SU-DHL-6 (cell line): ENCODE data around the gene DRC7.
A peak's percentile ranks its signal among the peaks of the same experiment; 100 is the strongest.

Experiments
- H2AFZ ChIP-seq: fragments of 200-600 bp; sonication (generic); 2 replicates; pipeline ENCODE4 v1.6.1; 2014; ENCODE audit warnings: low read depth, mild to moderate bottlenecking, moderate library complexity, mixed read lengths, antibody characterized with exemption, low read length; ENCODE audit not compliant: severe bottlenecking
- H3F3A ChIP-seq: fragments of 200-600 bp; shearing (Covaris generic); 2 replicates; pipeline ENCODE4 v1.6.0; 2016; ENCODE audit warnings: antibody characterized with exemption, mild to moderate bottlenecking; ENCODE audit not compliant: insufficient read depth
- H3K27ac ChIP-seq: fragments of 200-600 bp; sonication (generic); 2 replicates; pipeline ENCODE4 v1.5.1; 2016; ENCODE audit warnings: low read depth, mild to moderate bottlenecking, low read length, moderate library complexity, mixed read lengths
- H3K27me3 ChIP-seq: fragments of 200-600 bp; sonication (generic), shearing (Covaris generic); 2 replicates; pipeline ENCODE4 v1.6.0; 2014; ENCODE audit warnings: mild to moderate bottlenecking, low read length
- H3K36me3 ChIP-seq: fragments of 200-600 bp; sonication (generic); 2 replicates; pipeline ENCODE4 v1.6.1; 2014; ENCODE audit warnings: mild to moderate bottlenecking, low read length, mixed read lengths
- H3K4me2 ChIP-seq: fragments of 300-600, 200-600 bp; shearing (Covaris generic), sonication (generic); 2 replicates; pipeline ENCODE4 v1.6.0; 2014; ENCODE audit warnings: low read length, low read depth, mild to moderate bottlenecking; ENCODE audit not compliant: poor library complexity, severe bottlenecking
- H3K4me3 ChIP-seq: fragments of 200-600 bp; sonication (generic); 2 replicates; pipeline ENCODE4 v1.5.1; 2014; ENCODE audit warnings: antibody characterized with exemption, low read length, mild to moderate bottlenecking, mixed read lengths; ENCODE audit not compliant: insufficient read depth, poor library complexity, severe bottlenecking
- H3K79me2 ChIP-seq: fragments of 200-600 bp; sonication (generic); 2 replicates; pipeline ENCODE4 v1.6.1; 2014; ENCODE audit warnings: mild to moderate bottlenecking, low read length, moderate library complexity; ENCODE audit not compliant: insufficient read depth
- H3K9ac ChIP-seq: fragments of 200-600 bp; sonication (generic); 2 replicates; pipeline ENCODE4 v1.7.0; 2014; ENCODE audit warnings: mild to moderate bottlenecking, low read length
- H3K9me2 ChIP-seq: fragments of 200-600 bp; sonication (generic); replicated peaks from 2 replicates; pipeline ENCODE4 v1.6.1; 2014; ENCODE audit warnings: low read length; ENCODE audit not compliant: insufficient read depth
- H3K9me3 ChIP-seq: fragments of 200-600 bp; sonication (generic); 2 replicates; pipeline ENCODE4 v1.6.1; 2014; ENCODE audit warnings: low read length, mixed read lengths; ENCODE audit not compliant: insufficient read depth
- H4K20me1 ChIP-seq: fragments of 200-600 bp; sonication (generic); 2 replicates; pipeline ENCODE4 v1.6.1; 2014; ENCODE audit warnings: low read depth, mild to moderate bottlenecking, antibody characterized with exemption, low read length, moderate library complexity, mixed read lengths
- CTCF ChIP-seq: fragments of 200-600 bp; sonication (generic); IDR thresholded peaks from one replicate; pipeline ENCODE4 v1.5.1; 2017; ENCODE audit warnings: antibody characterized with exemption, mild to moderate bottlenecking, low read length, moderate library complexity; ENCODE audit not compliant: insufficient read depth, poor library complexity, severe bottlenecking
- EZH2phosphoT487 ChIP-seq: fragments of 200-600 bp; sonication (generic), shearing (Covaris generic); conservative IDR thresholded peaks from 2 replicates; pipeline ENCODE4 v1.6.1; 2018; ENCODE audit warnings: mild to moderate bottlenecking, antibody characterized with exemption, low read length, moderate library complexity, mixed read lengths

Gene DRC7

DNA sequence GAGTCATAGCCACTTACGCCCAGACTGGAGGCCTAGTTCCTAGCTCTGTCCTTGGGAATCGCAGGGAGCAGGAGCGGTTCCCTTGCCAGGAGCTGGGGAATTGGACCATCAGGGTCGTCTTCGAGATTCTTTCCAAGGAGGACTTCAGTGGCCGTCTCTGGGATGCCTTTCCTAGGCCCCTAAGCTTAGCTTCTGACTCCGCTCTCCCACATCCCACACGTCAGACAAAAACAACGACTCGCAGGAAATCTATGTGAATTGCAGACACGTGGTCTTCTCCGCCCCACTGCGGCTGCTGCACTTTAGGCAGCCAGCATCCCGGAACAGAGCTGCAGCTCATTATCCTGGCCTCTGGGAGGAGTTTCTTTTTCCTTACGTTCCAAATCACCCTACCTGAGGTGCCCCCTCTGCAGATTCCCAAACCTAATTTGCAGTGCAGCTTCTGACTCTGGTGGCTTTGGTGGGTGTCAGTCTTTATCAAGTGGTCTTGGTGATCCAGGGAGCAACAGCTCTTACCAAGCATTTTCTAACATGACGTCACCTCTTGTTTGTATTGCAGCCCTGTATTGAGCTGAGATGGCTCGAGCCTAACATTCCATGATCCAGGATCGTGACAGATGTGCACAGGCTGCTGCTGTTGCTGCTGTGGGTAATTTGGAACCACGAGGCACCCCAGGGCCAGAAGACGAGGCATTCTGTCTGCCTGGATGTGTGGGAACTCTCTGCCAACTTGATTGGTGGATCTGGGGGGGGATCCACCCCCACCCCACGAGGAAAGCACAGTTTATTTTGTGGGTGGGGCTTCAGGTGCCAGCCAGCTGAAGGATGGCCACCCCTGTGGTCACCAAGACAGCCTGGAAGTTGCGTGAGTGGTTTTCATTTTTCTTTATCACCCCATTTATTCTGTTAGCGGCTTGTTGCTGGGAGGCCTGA lies 42.1 kb downstream of the DRC7 start:
- peak overlapping the region; percentile 86 for H3K4me2 ChIP-seq
- H3K9ac ChIP-seq = peak overlapping the region; percentile 75
- H3K27me3 ChIP-seq = no peaks in the 10 kb centered on the region
- TF ChIP-seq CTCF = no peak
- no peak for TF ChIP-seq EZH2phosphoT487
- H4K20me1 ChIP-seq = no peaks in the 10 kb centered on the region
- no peaks in the 10 kb centered on the region for H3K36me3 ChIP-seq
- H3F3A ChIP-seq = no peaks in the 10 kb centered on the region
- no peaks in the 10 kb centered on the region for H3K79me2 ChIP-seq
- H3K9me2 ChIP-seq = no peaks in the 10 kb centered on the region
- H3K4me3 ChIP-seq = peak overlapping the region; percentile 93
- no peak overlapping the region for H2AFZ ChIP-seq
- peaks cover 8% of the 10 kb centered on the region; the same call in 1 of the 2 replicates for H3K9me3 ChIP-seq
- H3K27ac ChIP-seq = no peak overlapping the region

GRCh38 chr16:57738844-57739243 lies 44.2 kb downstream of the DRC7 start:
- H2AFZ ChIP-seq = no peak overlapping the region
- no peaks in the 10 kb centered on the region for H3F3A ChIP-seq
- H3K27me3 ChIP-seq = no peaks in the 10 kb centered on the region
- no peaks in the 10 kb centered on the region for H3K9me3 ChIP-seq
- H3K4me3 ChIP-seq = no peak overlapping the region
- H3K79me2 ChIP-seq = no peaks in the 10 kb centered on the region
- no peaks in the 10 kb centered on the region for H3K9me2 ChIP-seq
- no peak overlapping the region for H3K27ac ChIP-seq
- H3K9ac ChIP-seq = no peak overlapping the region
- no peaks in the 10 kb centered on the region for H4K20me1 ChIP-seq
- no peak for TF ChIP-seq EZH2phosphoT487
- no peak for TF ChIP-seq CTCF
- H3K4me2 ChIP-seq = no peak overlapping the region
- H3K36me3 ChIP-seq = no peaks in the 10 kb centered on the region

DNA sequence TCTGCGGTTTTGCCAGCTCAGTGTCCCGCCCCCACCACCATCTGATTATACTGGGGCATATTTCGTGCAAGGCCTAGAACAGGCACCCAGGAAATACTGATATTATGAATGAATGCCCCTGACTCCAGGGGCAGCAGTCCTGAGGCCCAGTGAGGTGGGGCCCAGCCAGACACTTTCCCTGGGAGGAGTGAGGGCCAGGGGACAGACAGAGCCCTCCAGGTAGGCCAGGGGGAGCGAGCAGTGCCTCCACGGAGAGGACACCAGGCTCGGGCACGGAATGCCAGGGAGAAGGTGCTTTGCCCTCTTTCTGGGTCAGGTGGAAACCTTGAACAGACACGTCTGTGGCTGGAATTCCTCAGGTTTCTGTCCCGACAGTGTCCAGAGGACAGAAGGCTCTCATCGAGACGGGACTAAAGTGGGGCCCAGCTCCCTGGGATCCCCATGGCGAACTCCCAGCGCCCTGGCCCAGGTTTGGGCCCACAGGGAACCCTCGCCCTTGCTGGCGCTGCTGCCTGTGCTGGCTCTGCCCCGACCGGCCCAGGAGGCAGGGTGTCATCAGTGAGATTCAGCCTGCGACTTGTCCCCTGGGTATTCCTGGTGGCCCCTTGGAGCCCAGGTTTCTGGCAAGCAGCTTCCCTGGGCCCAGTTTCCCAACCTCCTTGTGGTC lies 45.3 kb downstream of the DRC7 start:
- no peak overlapping the region for H2AFZ ChIP-seq
- no peaks in the 10 kb centered on the region for H3K79me2 ChIP-seq
- no peaks in the 10 kb centered on the region for H3K36me3 ChIP-seq
- no peak overlapping the region for H3K9ac ChIP-seq
- H4K20me1 ChIP-seq = no peaks in the 10 kb centered on the region
- no peaks in the 10 kb centered on the region for H3K9me3 ChIP-seq
- H3K9me2 ChIP-seq = no peaks in the 10 kb centered on the region
- no peak overlapping the region for H3K4me2 ChIP-seq
- H3F3A ChIP-seq = no peaks in the 10 kb centered on the region
- H3K27me3 ChIP-seq = no peaks in the 10 kb centered on the region
- H3K4me3 ChIP-seq = no peak overlapping the region
- no peak overlapping the region for H3K27ac ChIP-seq
- no peak for TF ChIP-seq EZH2phosphoT487
- no peak for TF ChIP-seq CTCF
